Measurements from ENCODE around the gene ARL15.

DNA sequence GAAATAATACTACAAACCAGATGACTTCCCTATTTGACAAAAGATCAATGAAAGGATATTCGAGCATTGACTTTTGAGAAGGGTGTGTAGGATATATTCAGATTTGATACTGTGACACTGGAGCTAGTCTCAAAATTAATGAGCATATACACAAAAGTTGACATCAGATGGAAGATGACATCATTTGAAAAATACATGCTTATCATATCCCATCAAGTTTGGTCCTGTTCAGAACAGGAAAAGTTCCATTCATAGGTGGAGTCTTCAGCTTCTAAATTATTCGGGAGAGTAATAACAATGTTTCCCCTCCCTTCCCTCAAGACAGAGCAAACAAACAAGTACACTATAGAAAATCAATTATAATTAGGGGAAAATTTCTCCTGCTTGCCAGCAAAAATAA lies 401.6 kb downstream of the ARL15 start:
- TF ChIP-seq, protein P1, sequence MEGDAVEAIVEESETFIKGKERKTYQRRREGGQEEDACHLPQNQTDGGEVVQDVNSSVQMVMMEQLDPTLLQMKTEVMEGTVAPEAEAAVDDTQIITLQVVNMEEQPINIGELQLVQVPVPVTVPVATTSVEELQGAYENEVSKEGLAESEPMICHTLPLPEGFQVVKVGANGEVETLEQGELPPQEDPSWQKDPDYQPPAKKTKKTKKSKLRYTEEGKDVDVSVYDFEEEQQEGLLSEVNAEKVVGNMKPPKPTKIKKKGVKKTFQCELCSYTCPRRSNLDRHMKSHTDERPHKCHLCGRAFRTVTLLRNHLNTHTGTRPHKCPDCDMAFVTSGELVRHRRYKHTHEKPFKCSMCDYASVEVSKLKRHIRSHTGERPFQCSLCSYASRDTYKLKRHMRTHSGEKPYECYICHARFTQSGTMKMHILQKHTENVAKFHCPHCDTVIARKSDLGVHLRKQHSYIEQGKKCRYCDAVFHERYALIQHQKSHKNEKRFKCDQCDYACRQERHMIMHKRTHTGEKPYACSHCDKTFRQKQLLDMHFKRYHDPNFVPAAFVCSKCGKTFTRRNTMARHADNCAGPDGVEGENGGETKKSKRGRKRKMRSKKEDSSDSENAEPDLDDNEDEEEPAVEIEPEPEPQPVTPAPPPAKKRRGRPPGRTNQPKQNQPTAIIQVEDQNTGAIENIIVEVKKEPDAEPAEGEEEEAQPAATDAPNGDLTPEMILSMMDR (conservative IDR thresholded peaks at IDR 0.05; ENCODE audit: low read length), result no peak
- no peak for TF ChIP-seq EZH2phosphoT487 (IDR thresholded peaks at IDR 0.05; ENCODE audit: borderline replicate concordance)

All from Loucy (cell line).